Measurements from ENCODE around the gene ABHD8.

- TF ChIP-seq CTCF (IDR thresholded peaks at IDR 0.05 in 4 of 5, conservative IDR thresholded peaks at IDR 0.05 in 1 of 5) (no peak), POLR2A (IDR thresholded peaks at IDR 0.05) (no peak)
These were observed 29.7 kb upstream of the ABHD8 start for GRCh38 chr19:17332677-17333581.
